HG03342 (cell line): ENCODE measurements around the gene NAA16.
"Not testable (repeated sequence)": the region's sequence is repeated elsewhere in the genome, so short reads cannot be mapped to it uniquely, and the experiment has no call there.

ENCODE experiments used
- ATAC-seq: cut with Tn5 transposase; IDR thresholded peaks from one replicate; pipeline ENCODE4 v1.9.1; 2021; ENCODE audit warnings: mild to moderate bottlenecking, moderate library complexity; ENCODE audit not compliant: unreplicated experiment

The NAA16 gene

GRCh38 chr13:41310963-41311405 lies at the start of gene NAA16:
TSS of gene NAA16 (plus strand) at chr13:41311267. CDS start at chr13:41311529, 262 bp downstream.
- ATAC-seq, result peak; percentile 63

GRCh38 chr13:41263261-41263971 lies 47.7 kb upstream of the NAA16 start, which contains the start of gene MTRF1:
TSS of gene MTRF1 (minus strand) at chr13:41263576. CDS start at chr13:41260907, 2,669 bp downstream.
- ATAC-seq, result peak; percentile 87

- ATAC-seq, result no peak
Measured at GRCh38 chr13:41267106-41267505, 44.0 kb upstream of the NAA16 start.

GRCh38 chr13:41268764-41269163 lies 42.3 kb upstream of the NAA16 start:
- no peak for ATAC-seq

- no peak for ATAC-seq
Measured at GRCh38 chr13:41271456-41272285, 39.4 kb upstream of the NAA16 start.

GRCh38 chr13:41273831-41274441 lies 37.1 kb upstream of the NAA16 start:
- no peak for ATAC-seq

GRCh38 chr13:41274881-41275280 lies 36.2 kb upstream of the NAA16 start:
- ATAC-seq, result no peak

- no peak for ATAC-seq
Measured at GRCh38 chr13:41276824-41277223, 34.2 kb upstream of the NAA16 start.

GRCh38 chr13:41279156-41279555 lies 31.9 kb upstream of the NAA16 start:
- not testable (repeated sequence) for ATAC-seq

GRCh38 chr13:41282129-41282571 lies 28.9 kb upstream of the NAA16 start:
- ATAC-seq, result no peak

- ATAC-seq, result no peak
Measured at GRCh38 chr13:41284512-41285288, 26.4 kb upstream of the NAA16 start.

GRCh38 chr13:41286370-41286769 lies 24.7 kb upstream of the NAA16 start:
- no peak for ATAC-seq

- no peak for ATAC-seq
Measured at GRCh38 chr13:41289463-41289881, 21.6 kb upstream of the NAA16 start.

GRCh38 chr13:41291246-41291645 lies 19.8 kb upstream of the NAA16 start:
- no peak for ATAC-seq

GRCh38 chr13:41293272-41293671 lies 17.8 kb upstream of the NAA16 start:
- no peak for ATAC-seq

GRCh38 chr13:41294914-41295313 lies 16.2 kb upstream of the NAA16 start:
- ATAC-seq, result no peak

- no peak for ATAC-seq
Measured at GRCh38 chr13:41295973-41296372, 15.1 kb upstream of the NAA16 start.

- no peak for ATAC-seq
Measured at GRCh38 chr13:41296879-41297646, 14.0 kb upstream of the NAA16 start.

- ATAC-seq, result no peak
Measured at GRCh38 chr13:41299316-41300094, 11.6 kb upstream of the NAA16 start.
